ENCODE results near the gene SH3D21. TPM values are rescaled to one million over a fixed set of nuclear protein-coding genes. Genes with fewer than 3 reads are reported as not detected.

The SH3D21 gene
- total and polyA plus RNA-seq, 10 of the 15 experiments (the other 5 are each of a cell fraction or from before 2014, with no cell fraction given) = 0.06 to 5.9 (median 2.4) TPM

DNA sequence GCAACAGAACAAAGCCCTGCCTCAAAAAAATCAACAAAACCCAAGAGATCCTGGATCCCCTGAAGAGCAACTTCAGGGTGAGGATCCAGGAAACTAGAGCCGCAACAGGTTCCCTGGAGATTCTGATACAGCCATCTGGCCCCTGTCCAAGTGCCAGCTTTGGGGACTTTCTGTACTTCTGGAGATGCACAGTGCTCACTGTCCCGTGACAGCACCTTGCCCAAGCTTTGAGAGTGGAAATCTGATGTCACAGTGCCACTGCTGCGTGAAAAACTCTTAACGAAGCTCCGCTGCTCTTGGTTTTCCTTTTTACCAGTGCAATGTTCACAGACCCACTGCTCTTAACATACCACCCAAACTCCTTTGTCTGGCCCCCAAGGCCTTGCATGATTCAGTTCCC, 53.2 kb downstream of the SH3D21 start:
- POLR2A ChIA-PET = interaction anchor here (1.0 kb wide), 1 partner anchor 26 kb away, joined by 3 read pairs; the partner anchor contains the start of gene STK40

DNA sequence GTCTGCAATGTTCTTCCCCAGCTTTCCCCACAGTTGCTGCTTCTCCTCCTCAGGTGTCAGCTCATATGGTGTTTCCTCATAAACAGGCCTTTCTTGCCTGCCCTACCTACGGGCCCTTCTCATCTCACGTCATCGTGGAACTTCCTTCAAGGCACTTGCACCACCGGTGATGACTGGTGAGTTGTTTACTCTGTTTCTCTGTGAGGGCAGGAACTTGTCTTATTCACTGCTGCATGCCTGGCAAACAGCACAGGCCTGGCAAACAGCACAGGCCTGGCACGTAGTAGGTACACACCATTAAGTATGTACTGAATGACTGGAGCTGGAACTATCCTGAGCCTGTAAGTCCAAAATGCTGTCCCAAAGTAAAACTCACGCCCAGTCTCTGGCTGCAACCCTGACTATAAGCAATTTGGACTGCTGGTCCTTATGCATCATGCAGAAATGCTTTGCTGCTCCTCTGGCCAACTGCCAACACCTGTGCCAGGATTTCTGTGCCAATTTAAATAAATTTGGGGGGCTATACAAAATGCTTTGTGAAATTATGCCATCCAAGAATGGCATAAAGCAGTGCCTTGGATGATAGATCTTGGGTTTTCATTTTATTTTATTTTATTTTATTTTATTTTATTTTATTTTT, 53.9 kb downstream of the SH3D21 start:
- H3K27ac ChIP-seq (ENCODE audit: control insufficient read depth, insufficient read depth) = no peak overlapping the region
- no peak overlapping the region for H3K4me3 ChIP-seq
- BruUV-seq (replicated peaks) = no TSS peak
- no peak for DNase-seq (ENCODE audit: low read depth, low spot score)
- 82% methylated on average over 6 of the region's 6 CpGs for WGBS (ENCODE audit: insufficient coverage, insufficient replicate concordance, low lambda C conversion rate, missing lambda C conversion rate)
- POLR2A ChIA-PET = no interaction called here
- no peak for FAIRE-seq
- no peaks in the 10 kb centered on the region for H3K9me3 ChIP-seq (replicated peaks; ENCODE audit: control insufficient read depth, insufficient read depth, low read length)
- no peak overlapping the region for H2AFZ ChIP-seq (ENCODE audit: control insufficient read depth, low read depth, low read length)
- RAD21 ChIA-PET (ENCODE audit: unreplicated experiment) = interaction anchor here (0.7 to 1.6 kb wide), 4 partner anchors 9 to 62 kb away, joined by 3 to 4 read pairs (median 3); no protein-coding TSS in a partner anchor
- no peaks in the 10 kb centered on the region; the same call in none of the 2 replicates for H3K79me2 ChIP-seq (ENCODE audit: control insufficient read depth, insufficient read depth, low read length)
- H3K36me3 ChIP-seq (ENCODE audit: control insufficient read depth in 2 of 2, insufficient read depth in 2 of 2, low read length in 1 of 2) = peaks cover 5 to 27% of the 10 kb centered on the region in 2 experiments
- CTCF ChIA-PET = interaction anchor here (0.6 to 3.3 kb wide), 10 partner anchors 8 to 1089 kb away, joined by 3 to 14 read pairs (median 3); partner anchors contain the start of gene TRAPPC3
- SMC1A ChIA-PET (ENCODE audit: uncharacterized antibody, unreplicated experiment) = interaction anchor here (0.8 to 3.4 kb wide), 10 partner anchors 9 to 62 kb away, joined by 3 to 10 read pairs (median 4); no protein-coding TSS in a partner anchor
- no peak overlapping the region for H3K9ac ChIP-seq (ENCODE audit: control insufficient read depth, insufficient read depth, low read length)
- TF ChIP-seq ZBTB11 (CRISPR knock-in tag; IDR thresholded peaks at IDR 0.05) (no peak), DPF2 (IDR thresholded peaks at IDR 0.05) (0 out of 2 replicates have a peak, but pooled peaks have one; percentile 30), CREB1 (IDR thresholded peaks at IDR 0.05; ENCODE audit: low read depth) (0 out of 2 replicates have a peak, but pooled peaks have one; percentile 48), MYB (IDR thresholded peaks at IDR 0.05; ENCODE audit: borderline replicate concordance, low read depth, low read length) (no peak)
- intact Hi-C loops (cut with micrococcal nuclease; ENCODE audit: unreplicated experiment) (no loop called here), in situ Hi-C loops (cut with MboI) (no loop called here)
- peak; percentile 34; the same call in 2 of the 3 replicates for ATAC-seq
- no peak overlapping the region for H3K4me2 ChIP-seq (ENCODE audit: control insufficient read depth, insufficient read depth)
- H4K20me1 ChIP-seq (ENCODE audit: control insufficient read depth, insufficient read depth) = no peaks in the 10 kb centered on the region
- H3K4me1 ChIP-seq (ENCODE audit: control insufficient read depth, insufficient read depth, low read length) = peaks cover 6% of the 10 kb centered on the region
- no peaks in the 10 kb centered on the region for H3K27me3 ChIP-seq (replicated peaks in 1 of 2; ENCODE audit: control insufficient read depth in 2 of 2, insufficient read depth in 2 of 2, low read length in 1 of 2)

More for the DNA sequence above, 53.2 kb downstream of the SH3D21 start:
- peaks cover 5% of the 10 kb centered on the region for H3K4me1 ChIP-seq (ENCODE audit: control insufficient read depth, insufficient read depth, low read length)
- no peak for FAIRE-seq
- no peak overlapping the region for H3K4me2 ChIP-seq (ENCODE audit: control insufficient read depth, insufficient read depth)
- ChIA-PET SMC1A (ENCODE audit: uncharacterized antibody, unreplicated experiment) (interaction anchor here (0.8 to 3.4 kb wide), 8 partner anchors 9 to 30 kb away, joined by 3 to 10 read pairs (median 4); no protein-coding TSS in a partner anchor), CTCF (interaction anchor here (1.0 to 3.3 kb wide), 5 partner anchors 9 to 74 kb away, joined by 3 to 14 read pairs (median 4); no protein-coding TSS in a partner anchor), RAD21 (ENCODE audit: unreplicated experiment) (interaction anchor here (0.7 to 1.6 kb wide), 3 partner anchors 10 to 26 kb away, joined by 3 to 4 read pairs (median 3); no protein-coding TSS in a partner anchor)
- no peak for TF ChIP-seq STAT1 (conservative IDR thresholded peaks at IDR 0.05)
- 0 out of 2 replicates have a peak, but pooled peaks have one; percentile 5 for TF ChIP-seq EED (IDR thresholded peaks at IDR 0.05; ENCODE audit: low read depth)
- no peaks in the 10 kb centered on the region for H4K20me1 ChIP-seq (ENCODE audit: control insufficient read depth, insufficient read depth)
- H3K9me3 ChIP-seq (replicated peaks; ENCODE audit: control insufficient read depth, insufficient read depth, low read length) = no peaks in the 10 kb centered on the region
- H3K27me3 ChIP-seq (replicated peaks in 1 of 2; ENCODE audit: control insufficient read depth in 2 of 2, insufficient read depth in 2 of 2, low read length in 1 of 2) = no peaks in the 10 kb centered on the region
- no peak overlapping the region for H3K4me3 ChIP-seq
- H3K27ac ChIP-seq (ENCODE audit: control insufficient read depth, insufficient read depth) = no peak overlapping the region
- H3K9ac ChIP-seq (ENCODE audit: control insufficient read depth, insufficient read depth, low read length) = no peak overlapping the region
- H2AFZ ChIP-seq (ENCODE audit: control insufficient read depth, low read depth, low read length) = no peak overlapping the region
- H3K36me3 ChIP-seq (ENCODE audit: control insufficient read depth in 2 of 2, insufficient read depth in 2 of 2, low read length in 1 of 2) = peaks cover 10 to 30% of the 10 kb centered on the region in 2 experiments
- H3K79me2 ChIP-seq (ENCODE audit: control insufficient read depth, insufficient read depth, low read length) = no peaks in the 10 kb centered on the region; the same call in none of the 2 replicates
- intact Hi-C loops (cut with micrococcal nuclease; ENCODE audit: unreplicated experiment) (no loop called here), in situ Hi-C loops (cut with MboI) (no loop called here)
- DNase-seq (ENCODE audit: low read depth, low spot score) = no peak
- ATAC-seq = peak; percentile 44; the same call in 2 of the 3 replicates
- WGBS (ENCODE audit: insufficient coverage, insufficient replicate concordance, low lambda C conversion rate, missing lambda C conversion rate) = 64% methylated on average over 5 of the region's 5 CpGs
- BruUV-seq (replicated peaks) = no TSS peak
